PC-9 (cell line): ENCODE results near the gene MR1. TPM values are rescaled to one million over a fixed set of nuclear protein-coding genes. Genes with fewer than 3 reads are reported as not detected.
"Not testable (repeated sequence)": the region's sequence is repeated elsewhere in the genome, so short reads cannot be mapped to it uniquely, and the experiment has no call there.

Experiments used
- BruUV-seq: library from RNA; stranded (reverse); fragments of 400-500 nt; replicated peaks from 2 replicates; lab custom pipeline; 2021; lab: Mats Ljungman, UMichigan
- CTCF ChIA-PET: fragments of 300-600 bp; sonication (Branson Sonifier 250); formaldehyde crosslinking; loops from one replicate; lab custom pipeline; 2022; ENCODE audit warnings: antibody characterized with exemption; lab: Charles Lee
- POLR2A ChIA-PET: fragments of 300-600 bp; sonication (Branson Sonifier 250); formaldehyde crosslinking; loops from one replicate; lab custom pipeline; 2022; ENCODE audit warnings: antibody characterized with exemption; ENCODE audit not compliant: unreplicated experiment; lab: Charles Lee
- DNase-seq, 2 experiments: peaks; one replicate each; pipeline versions ENCODE4 v3.0.0 to v3.0.0-alpha.2; 2015 to 2022; ENCODE audit warnings: mixed read lengths in 1 of 2
- H2AFZ ChIP-seq: fragments of 200-600 bp; sonication (generic); 2 replicates; pipeline ENCODE4 v1.8.1; 2017; ENCODE audit warnings: antibody characterized with exemption
- H3F3A ChIP-seq: fragments of 200-600 bp; sonication (generic); 2 replicates; pipeline ENCODE4 v1.8.1; 2017; ENCODE audit warnings: antibody characterized with exemption, mild to moderate bottlenecking, low read depth; ENCODE audit not compliant: insufficient read depth
- H3K27ac ChIP-seq: fragments of 200-600 bp; sonication (generic); 2 replicates; pipeline ENCODE4 v1.6.1; 2016; ENCODE audit warnings: mixed run types
- H3K27me3 ChIP-seq: fragments of 200-600 bp; sonication (generic); 2 replicates; pipeline ENCODE4 v1.6.1; 2016; ENCODE audit warnings: low read depth, mixed run types; ENCODE audit not compliant: insufficient read depth
- H3K36me3 ChIP-seq: fragments of 200-600 bp; sonication (generic); 2 replicates; pipeline ENCODE4 v1.6.1; 2016; ENCODE audit warnings: low read depth, mixed run types
- H3K4me1 ChIP-seq: fragments of 200-600 bp; sonication (generic); replicated peaks from 2 replicates; pipeline ENCODE4 v1.6.1; 2016; ENCODE audit warnings: mixed run types; ENCODE audit not compliant: insufficient read depth
- H3K4me2 ChIP-seq: fragments of 200-600 bp; sonication (generic); 2 replicates; pipeline ENCODE4 v1.6.1; 2017; ENCODE audit warnings: mixed run types
- H3K4me3 ChIP-seq: fragments of 200-600 bp; sonication (generic); 2 replicates; pipeline ENCODE4 v1.6.1; 2016; ENCODE audit warnings: mixed run types
- H3K79me2 ChIP-seq: fragments of 200-600 bp; sonication (generic); 2 replicates; pipeline ENCODE4 v1.6.1; 2017; ENCODE audit warnings: low read depth, mixed run types
- H3K9me2 ChIP-seq: fragments of 200-600 bp; sonication (generic); 2 replicates; pipeline ENCODE4 v1.8.1; 2017; ENCODE audit warnings: mild to moderate bottlenecking; ENCODE audit not compliant: insufficient read depth
- H3K9me3 ChIP-seq: fragments of 200-600 bp; sonication (generic); 2 replicates; pipeline ENCODE4 v1.8.1; 2016; ENCODE audit warnings: low read depth; ENCODE audit not compliant: insufficient read depth
- H4K20me1 ChIP-seq: fragments of 200-600 bp; sonication (generic); 2 replicates; pipeline ENCODE4 v1.8.1; 2017; ENCODE audit not compliant: insufficient read depth
- CTCF ChIP-seq: fragments of 200-600 bp; sonication (generic); conservative IDR thresholded peaks from 2 replicates; pipeline ENCODE4 v1.6.1; 2017; ENCODE audit warnings: mixed run types, antibody characterized with exemption, mild to moderate bottlenecking, moderate library complexity
- EZH2 ChIP-seq: fragments of 200-600 bp; sonication (generic); IDR thresholded peaks from 2 replicates; pipeline ENCODE4 v1.8.0; 2017; ENCODE audit warnings: antibody characterized with exemption, low read depth
- intact Hi-C: fragments of 100-400 bp; cut with micrococcal nuclease; formaldehyde crosslinking; loops from one replicate; pipeline ENCODE4 v1.10.0; 2022; ENCODE audit not compliant: unreplicated experiment
- total RNA-seq: library from RNA; stranded (reverse); gene quantifications from 2 replicates; pipeline ENCODE4 v1.2.3, GENCODE V29; 2021

Gene MR1
- total RNA-seq, 1 experiment from 2014 or later = 15.5 TPM

GRCh38 chr1:181057079-181057478 is 23.3 kb downstream of the MR1 start:
- Histone ChIP-seq H3K27me3 (no peaks in the 10 kb centered on the region), H3K36me3 (no peaks in the 10 kb centered on the region), H4K20me1 (no peaks in the 10 kb centered on the region), H3K4me3 (no peak overlapping the region), H3K9me3 (0 out of 2 replicates have a peak, but pooled peaks cover 4% of the 10 kb centered on the region), H3K27ac (no peak overlapping the region), H3K9me2 (no peaks in the 10 kb centered on the region), H2AFZ (no peak overlapping the region), H3K4me2 (no peak overlapping the region), H3K79me2 (no peaks in the 10 kb centered on the region), H3K4me1 (no peaks in the 10 kb centered on the region), H3F3A (no peaks in the 10 kb centered on the region)
- ChIA-PET POLR2A (no interaction called here), CTCF (interaction anchor here (0.6 kb wide), 1 partner anchor 520 kb away, joined by 3 read pairs; no protein-coding TSS in a partner anchor)
- intact Hi-C loops = no loop called here
- no peak for DNase-seq
- BruUV-seq = no TSS peak
- TF ChIP-seq CTCF (no peak), EZH2 (no peak)

GRCh38 chr1:181059435-181059834 is 25.7 kb downstream of the MR1 start:
- no TSS peak for BruUV-seq
- Histone ChIP-seq H3K27ac (no peak overlapping the region), H3K9me3 (0 out of 2 replicates have a peak, but pooled peaks cover 4% of the 10 kb centered on the region), H3K4me3 (no peak overlapping the region), H3K4me1 (no peaks in the 10 kb centered on the region), H4K20me1 (no peaks in the 10 kb centered on the region), H3K36me3 (no peaks in the 10 kb centered on the region), H3K27me3 (no peaks in the 10 kb centered on the region), H3F3A (no peaks in the 10 kb centered on the region), H3K79me2 (no peaks in the 10 kb centered on the region), H3K4me2 (no peak overlapping the region), H2AFZ (no peak overlapping the region), H3K9me2 (no peaks in the 10 kb centered on the region)
- no peak for TF ChIP-seq EZH2
- no peak for TF ChIP-seq CTCF
- ChIA-PET CTCF (interaction anchor here (0.7 kb wide), 1 partner anchor 1195 kb away, joined by 3 read pairs; no protein-coding TSS in a partner anchor), POLR2A (no interaction called here)
- intact Hi-C loops = no loop called here
- DNase-seq = no peak

GRCh38 chr1:181060066-181060465 is 26.3 kb downstream of the MR1 start:
- H3K79me2 ChIP-seq = no peaks in the 10 kb centered on the region
- TF ChIP-seq CTCF = no peak
- H3K9me3 ChIP-seq = 0 out of 2 replicates have a peak, but pooled peaks cover 4% of the 10 kb centered on the region
- no peaks in the 10 kb centered on the region for H3K36me3 ChIP-seq
- H3K27ac ChIP-seq = no peak overlapping the region
- DNase-seq = no peak
- no peak overlapping the region for H3K4me2 ChIP-seq
- no peak overlapping the region for H3K4me3 ChIP-seq
- H3F3A ChIP-seq = no peaks in the 10 kb centered on the region
- BruUV-seq = no TSS peak
- POLR2A ChIA-PET = no interaction called here
- no peaks in the 10 kb centered on the region for H3K27me3 ChIP-seq
- H3K4me1 ChIP-seq = no peaks in the 10 kb centered on the region
- no peaks in the 10 kb centered on the region for H4K20me1 ChIP-seq
- no peak overlapping the region for H2AFZ ChIP-seq
- intact Hi-C loops = no loop called here
- H3K9me2 ChIP-seq = no peaks in the 10 kb centered on the region
- CTCF ChIA-PET = no interaction called here

- H3K27ac ChIP-seq, H3K36me3 ChIP-seq, H3K27me3 ChIP-seq, intact Hi-C loops, BruUV-seq, H4K20me1 ChIP-seq, CTCF ChIA-PET, POLR2A ChIA-PET, DNase-seq, H3F3A ChIP-seq, H3K9me2 ChIP-seq, H3K4me3 ChIP-seq, H3K4me2 ChIP-seq, H3K4me1 ChIP-seq, H3K9me3 ChIP-seq, H3K79me2 ChIP-seq, H2AFZ ChIP-seq: not testable (repeated sequence)
Observed at GRCh38 chr1:181060947-181061346, 27.2 kb downstream of the MR1 start.
